AG09309 (cell line): Measurements from ENCODE around the gene ADO.

Experiments
- DNase-seq: peaks from one replicate; pipeline ENCODE4 v3.0.0-alpha.2; 2010; ENCODE audit warnings: low read depth
- H3K4me3 ChIP-seq: 2 replicates; pipeline ENCODE4 v1.5.1; 2011; ENCODE audit warnings: mild to moderate bottlenecking, low read depth, low read length, moderate library complexity; ENCODE audit not compliant: control insufficient read depth
- CTCF ChIP-seq: IDR thresholded peaks from 2 replicates; pipeline ENCODE4 v1.5.1; 2011; ENCODE audit warnings: mild to moderate bottlenecking, low read depth, low read length, inconsistent platforms; ENCODE audit not compliant: insufficient read depth, control insufficient read depth; ENCODE audit errors: missing control alignments

The ADO gene

DNA sequence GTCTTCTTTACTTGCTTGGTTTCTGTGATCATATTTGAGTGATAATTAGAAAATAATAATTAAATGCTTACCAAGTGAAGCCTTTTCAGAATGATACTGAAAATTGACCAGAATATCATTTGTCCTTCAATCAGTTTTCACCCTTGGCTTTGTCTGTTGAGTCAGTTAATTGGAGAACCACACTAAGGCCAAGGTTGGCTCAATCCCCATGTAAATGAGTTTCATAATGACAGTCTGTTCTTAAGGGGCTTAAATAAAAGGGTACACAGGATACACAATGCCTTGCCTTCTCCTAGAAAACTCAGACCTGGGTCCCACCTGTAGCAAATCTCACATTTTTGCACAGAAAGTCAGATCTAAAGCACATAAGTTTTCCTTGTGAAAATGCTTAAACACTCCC, 42.9 kb downstream of the ADO start:
- no peak for DNase-seq
- H3K4me3 ChIP-seq: no peak overlapping the region
- TF ChIP-seq CTCF: no peak

- DNase-seq: no peak
These were observed 46.1 kb downstream of the ADO start for GRCh38 chr10:62850646-62851045.

GRCh38 chr10:62851442-62851841, 46.9 kb downstream of the ADO start:
- no peak for DNase-seq
- no peak overlapping the region for H3K4me3 ChIP-seq
- TF ChIP-seq CTCF: peak; percentile 27

More at GRCh38 chr10:62850646-62851045, 46.1 kb downstream of the ADO start:
- H3K4me3 ChIP-seq: no peak overlapping the region
- no peak for TF ChIP-seq CTCF

- no peak for TF ChIP-seq CTCF
- H3K4me3 ChIP-seq: no peak overlapping the region
- no peak for DNase-seq
These were observed 48.6 kb downstream of the ADO start for GRCh38 chr10:62852961-62853702.

DNA sequence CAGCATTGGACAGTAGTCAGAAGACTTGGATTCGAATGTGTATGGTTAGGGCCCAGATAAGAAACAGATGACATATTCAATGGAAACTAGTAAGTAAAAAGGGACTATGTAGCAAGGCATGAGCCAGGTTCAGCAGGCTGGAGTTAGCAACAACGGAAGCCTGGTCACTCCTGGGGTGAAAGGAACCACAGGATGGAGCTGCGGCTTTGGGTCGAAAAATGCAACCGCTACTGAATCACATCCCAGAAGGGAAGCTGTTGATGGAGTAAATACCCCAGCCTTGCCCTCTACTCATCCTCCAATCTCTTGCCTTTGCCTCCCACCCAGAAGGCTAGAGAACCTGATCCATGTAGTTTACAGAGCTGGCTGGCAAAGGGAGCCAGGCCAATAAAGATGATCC, 49.2 kb downstream of the ADO start:
- peak; percentile 15 for TF ChIP-seq CTCF
- DNase-seq: peak; percentile 24
- no peak overlapping the region for H3K4me3 ChIP-seq

GRCh38 chr10:62856021-62856420, 51.5 kb downstream of the ADO start:
- no peak for DNase-seq
- no peak overlapping the region for H3K4me3 ChIP-seq
- TF ChIP-seq CTCF: no peak
